ENCODE results near the gene BCL2L13.

BCL2L13 gene

DNA sequence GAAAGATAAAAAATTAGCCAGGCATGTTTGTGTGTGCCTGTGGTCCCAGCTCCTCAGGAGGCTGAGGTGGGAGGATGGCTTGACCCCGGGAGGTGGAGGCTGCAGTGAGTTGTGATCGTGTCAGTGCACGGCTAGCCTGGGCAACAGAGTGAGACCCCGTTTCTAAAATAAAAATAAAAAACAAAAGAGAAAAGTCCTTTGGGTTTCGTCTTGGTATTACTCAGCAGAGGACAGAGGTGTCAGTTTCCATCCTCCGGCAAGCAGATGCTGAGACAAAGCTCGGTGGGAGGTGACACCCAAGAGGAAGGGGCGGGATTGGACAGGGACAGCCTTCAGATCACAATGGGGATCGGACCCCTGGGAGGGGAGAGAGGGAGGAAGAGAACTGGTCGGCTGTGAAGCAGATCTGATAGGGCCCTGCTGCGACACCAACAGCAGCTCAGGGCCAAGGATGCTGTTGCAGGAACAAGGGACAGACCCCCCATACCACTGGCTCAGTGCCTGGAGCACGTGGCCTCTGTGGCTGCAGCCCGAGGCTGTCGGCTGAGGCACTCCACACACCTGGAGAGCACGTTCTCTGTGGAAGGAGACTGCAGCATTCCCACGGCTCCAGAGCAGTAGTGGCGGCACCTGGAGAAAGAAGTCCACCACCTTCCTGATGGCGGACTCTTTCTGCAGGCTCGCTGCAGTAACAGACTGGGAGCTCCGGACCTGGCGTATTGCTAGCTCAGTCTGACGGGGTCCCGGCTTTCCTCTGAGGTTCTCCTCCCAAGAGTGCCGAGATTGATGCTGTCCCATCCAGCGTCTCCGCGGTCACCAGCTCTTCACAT, 140.9 kb downstream of the BCL2L13 start:
- DNase-seq (ENCODE audit: low read depth) = no peak

DNA sequence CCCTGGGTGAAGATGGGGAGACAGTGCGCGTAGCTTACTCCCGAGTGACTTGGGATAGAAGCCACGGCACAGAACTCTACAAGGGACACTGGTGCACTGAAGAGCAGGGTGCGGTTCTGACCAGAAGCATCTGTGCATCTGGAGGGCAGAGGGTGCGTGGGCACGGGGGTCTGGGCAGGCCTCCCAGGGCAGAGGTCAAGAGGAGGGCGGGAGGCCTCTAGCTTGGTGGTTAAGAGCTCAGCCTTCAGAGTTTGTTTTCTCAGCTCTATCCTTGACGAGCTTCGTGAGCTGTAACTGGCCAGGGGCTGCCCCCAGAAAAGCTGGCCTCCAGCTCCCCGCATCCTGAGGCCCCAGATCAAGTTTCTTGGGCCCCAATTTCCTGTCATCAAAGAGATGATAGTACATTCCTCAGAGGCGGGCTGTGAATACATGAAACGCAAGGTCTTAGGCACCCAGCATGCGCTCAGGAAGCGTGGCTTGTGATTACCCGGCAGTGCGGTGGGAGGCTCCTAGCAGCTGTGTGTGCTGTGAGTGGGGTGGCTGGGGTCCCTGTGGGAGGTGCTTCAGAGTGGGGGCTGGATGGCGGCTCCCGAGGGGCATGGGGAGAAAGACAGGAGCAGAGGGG, 141.7 kb downstream of the BCL2L13 start:
- DNase-seq (ENCODE audit: low read depth) = no peak
